SK-N-SH treated with all-trans-retinoic acid at 6 μM for 48 hours (cell line): Measurements from ENCODE around the gene LINS1.

Source experiments
- ATAC-seq: fragments of 200-7000 bp; cut with Tn5 transposase; 3 replicates; pipeline ENCODE4 v1.9.1; 2020; ENCODE audit warnings: mild to moderate bottlenecking, moderate library complexity
- BACH2 ChIP-seq: fragments of 250-450 bp; sonication (Bioruptor Pico); IDR thresholded peaks from 2 replicates; pipeline ENCODE4 v1.9.0; 2021; ENCODE audit warnings: mild to moderate bottlenecking, borderline replicate concordance
- CSDC2 ChIP-seq: fragments of 250-450 bp; sonication (Bioruptor Pico); IDR thresholded peaks from 2 replicates; pipeline ENCODE4 v1.5.0; 2020; ENCODE audit warnings: mild to moderate bottlenecking, moderate library complexity
- ESRRG ChIP-seq: fragments of 250-450 bp; sonication (Bioruptor Pico); IDR thresholded peaks from 2 replicates; pipeline ENCODE4 v1.6.1; 2021; ENCODE audit warnings: mild to moderate bottlenecking
- GLIS3 ChIP-seq: fragments of 250-450 bp; sonication (Bioruptor Pico); IDR thresholded peaks from 2 replicates; pipeline ENCODE4 v1.5.0; 2020; ENCODE audit warnings: mild to moderate bottlenecking, moderate library complexity
- ISL1 ChIP-seq: fragments of 250-450 bp; sonication (Bioruptor Pico); IDR thresholded peaks from 2 replicates; pipeline ENCODE4 v2.1.2; 2022; ENCODE audit warnings: mild to moderate bottlenecking, moderate library complexity
- OSR1 ChIP-seq: fragments of 250-450 bp; sonication (Bioruptor Pico); IDR thresholded peaks from 2 replicates; pipeline ENCODE4 v1.8.0; 2022; ENCODE audit warnings: moderate library complexity, mild to moderate bottlenecking, inconsistent platforms
- POU6F1 ChIP-seq: fragments of 250-450 bp; sonication (Bioruptor Pico); IDR thresholded peaks from 2 replicates; pipeline ENCODE4 v1.8.0; 2021; ENCODE audit warnings: low read depth, mild to moderate bottlenecking, moderate library complexity, borderline replicate concordance
- PPARA ChIP-seq: fragments of 250-450 bp; sonication (Bioruptor Pico); IDR thresholded peaks from 2 replicates; pipeline ENCODE4 v1.5.0; 2020; ENCODE audit warnings: mild to moderate bottlenecking, borderline replicate concordance
- RARB ChIP-seq: fragments of 250-450 bp; sonication (Bioruptor Pico); IDR thresholded peaks from 2 replicates; pipeline ENCODE4 v1.8.0; 2021; ENCODE audit warnings: mild to moderate bottlenecking, moderate library complexity
- TCF4 ChIP-seq: fragments of 250-450 bp; sonication (Bioruptor Pico); IDR thresholded peaks from 2 replicates; pipeline ENCODE4 v1.8.0; 2021; ENCODE audit warnings: mild to moderate bottlenecking, moderate library complexity, borderline replicate concordance
- TOX ChIP-seq: fragments of 250-450 bp; sonication (Bioruptor Pico); IDR thresholded peaks from 2 replicates; pipeline ENCODE4 v1.8.0; 2021; ENCODE audit warnings: mild to moderate bottlenecking, moderate library complexity, borderline replicate concordance
- ZC3H10 ChIP-seq: fragments of 250-450 bp; sonication (Bioruptor Pico); IDR thresholded peaks from 2 replicates; pipeline ENCODE4 v1.5.1; 2021; ENCODE audit warnings: mild to moderate bottlenecking, moderate library complexity
- ZFP3 ChIP-seq: fragments of 250-450 bp; sonication (Bioruptor Pico); IDR thresholded peaks from 2 replicates; pipeline ENCODE4 v1.5.0; 2020; ENCODE audit warnings: mild to moderate bottlenecking, moderate library complexity
- ZFP30 ChIP-seq: fragments of 450-650 bp; formaldehyde crosslinking; IDR thresholded peaks from 2 replicates; pipeline ENCODE4 v1.5.0; 2022; ENCODE audit warnings: mild to moderate bottlenecking, moderate library complexity
- ZNF565 ChIP-seq: fragments of 450-650 bp; formaldehyde crosslinking; conservative IDR thresholded peaks from 2 replicates; pipeline ENCODE4 v1.5.0; 2020; ENCODE audit warnings: low read depth, mild to moderate bottlenecking, moderate library complexity
- ZNF70 ChIP-seq: fragments of 450-650 bp; formaldehyde crosslinking; IDR thresholded peaks from 2 replicates; pipeline ENCODE4 v1.5.0; 2020; ENCODE audit warnings: mild to moderate bottlenecking, moderate library complexity
- TF ChIP-seq, protein P1 (sequence below): fragments of 250-450 bp; sonication (Bioruptor Pico); IDR thresholded peaks from 2 replicates; pipeline ENCODE4 v1.8.0; 2020; ENCODE audit warnings: mild to moderate bottlenecking, moderate library complexity, borderline replicate concordance
- TF ChIP-seq, protein P2 (sequence below): fragments of 250-450 bp; sonication (Bioruptor Pico); IDR thresholded peaks from 2 replicates; pipeline ENCODE4 v1.5.1; 2020; ENCODE audit warnings: low read depth, mild to moderate bottlenecking, moderate library complexity
- TF ChIP-seq, protein P3 (sequence below): fragments of 250-450 bp; sonication (Bioruptor Pico); IDR thresholded peaks from 2 replicates; pipeline ENCODE4 v1.5.0; 2020; ENCODE audit warnings: mild to moderate bottlenecking, moderate library complexity

Gene LINS1

DNA sequence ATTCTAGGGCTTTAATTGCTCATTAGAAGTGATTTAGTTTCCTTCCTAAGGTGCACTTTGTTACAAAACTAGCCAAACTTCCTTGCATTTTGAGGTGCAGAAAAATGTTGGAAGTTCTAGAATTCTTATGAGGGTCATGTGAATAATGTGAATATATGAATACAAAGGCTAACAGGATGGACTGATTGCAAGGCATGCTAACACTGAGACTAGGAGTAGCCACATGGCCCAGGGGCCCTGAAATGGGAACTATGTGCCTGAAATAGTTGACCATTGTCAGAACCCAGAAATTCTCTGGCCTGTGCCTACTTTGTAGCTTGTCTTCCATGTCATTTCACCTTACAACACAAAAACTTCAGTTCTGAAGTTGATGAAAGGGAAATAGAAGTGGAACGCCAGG, 11.2 kb upstream of the LINS1 start:
- TF ChIP-seq TOX (CRISPR knock-in tag) (no peak), BACH2 (CRISPR knock-in tag) (no peak), TCF4 (no peak), ZNF70 (no peak), ZNF565 (CRISPR knock-in tag) (no peak), ISL1 (CRISPR knock-in tag) (no peak), ZFP3 (CRISPR knock-in tag) (no peak), OSR1 (no peak), PPARA (CRISPR knock-in tag) (no peak), RARB (CRISPR knock-in tag) (no peak), CSDC2 (CRISPR knock-in tag) (no peak)
- TF ChIP-seq, protein P1, sequence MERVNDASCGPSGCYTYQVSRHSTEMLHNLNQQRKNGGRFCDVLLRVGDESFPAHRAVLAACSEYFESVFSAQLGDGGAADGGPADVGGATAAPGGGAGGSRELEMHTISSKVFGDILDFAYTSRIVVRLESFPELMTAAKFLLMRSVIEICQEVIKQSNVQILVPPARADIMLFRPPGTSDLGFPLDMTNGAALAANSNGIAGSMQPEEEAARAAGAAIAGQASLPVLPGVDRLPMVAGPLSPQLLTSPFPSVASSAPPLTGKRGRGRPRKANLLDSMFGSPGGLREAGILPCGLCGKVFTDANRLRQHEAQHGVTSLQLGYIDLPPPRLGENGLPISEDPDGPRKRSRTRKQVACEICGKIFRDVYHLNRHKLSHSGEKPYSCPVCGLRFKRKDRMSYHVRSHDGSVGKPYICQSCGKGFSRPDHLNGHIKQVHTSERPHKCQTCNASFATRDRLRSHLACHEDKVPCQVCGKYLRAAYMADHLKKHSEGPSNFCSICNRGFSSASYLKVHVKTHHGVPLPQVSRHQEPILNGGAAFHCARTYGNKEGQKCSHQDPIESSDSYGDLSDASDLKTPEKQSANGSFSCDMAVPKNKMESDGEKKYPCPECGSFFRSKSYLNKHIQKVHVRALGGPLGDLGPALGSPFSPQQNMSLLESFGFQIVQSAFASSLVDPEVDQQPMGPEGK (CRISPR knock-in tag), result no peak
- TF ChIP-seq, protein P2, sequence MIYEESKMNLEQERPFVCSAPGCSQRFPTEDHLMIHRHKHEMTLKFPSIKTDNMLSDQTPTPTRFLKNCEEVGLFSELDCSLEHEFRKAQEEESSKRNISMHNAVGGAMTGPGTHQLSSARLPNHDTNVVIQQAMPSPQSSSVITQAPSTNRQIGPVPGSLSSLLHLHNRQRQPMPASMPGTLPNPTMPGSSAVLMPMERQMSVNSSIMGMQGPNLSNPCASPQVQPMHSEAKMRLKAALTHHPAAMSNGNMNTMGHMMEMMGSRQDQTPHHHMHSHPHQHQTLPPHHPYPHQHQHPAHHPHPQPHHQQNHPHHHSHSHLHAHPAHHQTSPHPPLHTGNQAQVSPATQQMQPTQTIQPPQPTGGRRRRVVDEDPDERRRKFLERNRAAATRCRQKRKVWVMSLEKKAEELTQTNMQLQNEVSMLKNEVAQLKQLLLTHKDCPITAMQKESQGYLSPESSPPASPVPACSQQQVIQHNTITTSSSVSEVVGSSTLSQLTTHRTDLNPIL (CRISPR knock-in tag), result no peak
- TF ChIP-seq, all 23 proteins: peak for 0
- ATAC-seq, result no peak

DNA sequence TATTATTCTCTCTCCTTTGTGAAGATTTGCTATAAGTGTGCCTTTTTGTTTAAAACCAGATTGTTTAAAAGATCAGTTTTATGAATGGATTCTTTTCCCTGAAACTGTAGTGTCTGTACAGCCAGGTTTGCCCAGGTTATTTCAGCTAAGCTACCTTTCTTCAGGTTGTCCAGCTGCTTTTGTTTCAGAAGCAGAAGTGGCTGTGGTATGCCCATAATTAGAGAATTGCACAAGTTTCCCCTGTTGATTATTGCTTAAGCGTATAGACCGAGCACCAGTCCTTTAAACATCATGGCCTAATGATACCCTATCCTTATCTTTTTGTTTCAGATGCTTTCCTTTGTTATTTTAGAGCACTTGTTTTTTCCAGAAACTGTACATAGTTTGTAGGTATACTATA, 10.6 kb upstream of the LINS1 start:
- no peak for ATAC-seq
- TF ChIP-seq TOX (CRISPR knock-in tag) (no peak), TCF4 (no peak), RARB (CRISPR knock-in tag) (no peak), PPARA (CRISPR knock-in tag) (no peak), ESRRG (no peak), GLIS3 (no peak), ISL1 (CRISPR knock-in tag) (no peak), ZFP3 (CRISPR knock-in tag) (no peak)
- TF ChIP-seq, protein P1 (CRISPR knock-in tag), result no peak
- TF ChIP-seq, protein P3, sequence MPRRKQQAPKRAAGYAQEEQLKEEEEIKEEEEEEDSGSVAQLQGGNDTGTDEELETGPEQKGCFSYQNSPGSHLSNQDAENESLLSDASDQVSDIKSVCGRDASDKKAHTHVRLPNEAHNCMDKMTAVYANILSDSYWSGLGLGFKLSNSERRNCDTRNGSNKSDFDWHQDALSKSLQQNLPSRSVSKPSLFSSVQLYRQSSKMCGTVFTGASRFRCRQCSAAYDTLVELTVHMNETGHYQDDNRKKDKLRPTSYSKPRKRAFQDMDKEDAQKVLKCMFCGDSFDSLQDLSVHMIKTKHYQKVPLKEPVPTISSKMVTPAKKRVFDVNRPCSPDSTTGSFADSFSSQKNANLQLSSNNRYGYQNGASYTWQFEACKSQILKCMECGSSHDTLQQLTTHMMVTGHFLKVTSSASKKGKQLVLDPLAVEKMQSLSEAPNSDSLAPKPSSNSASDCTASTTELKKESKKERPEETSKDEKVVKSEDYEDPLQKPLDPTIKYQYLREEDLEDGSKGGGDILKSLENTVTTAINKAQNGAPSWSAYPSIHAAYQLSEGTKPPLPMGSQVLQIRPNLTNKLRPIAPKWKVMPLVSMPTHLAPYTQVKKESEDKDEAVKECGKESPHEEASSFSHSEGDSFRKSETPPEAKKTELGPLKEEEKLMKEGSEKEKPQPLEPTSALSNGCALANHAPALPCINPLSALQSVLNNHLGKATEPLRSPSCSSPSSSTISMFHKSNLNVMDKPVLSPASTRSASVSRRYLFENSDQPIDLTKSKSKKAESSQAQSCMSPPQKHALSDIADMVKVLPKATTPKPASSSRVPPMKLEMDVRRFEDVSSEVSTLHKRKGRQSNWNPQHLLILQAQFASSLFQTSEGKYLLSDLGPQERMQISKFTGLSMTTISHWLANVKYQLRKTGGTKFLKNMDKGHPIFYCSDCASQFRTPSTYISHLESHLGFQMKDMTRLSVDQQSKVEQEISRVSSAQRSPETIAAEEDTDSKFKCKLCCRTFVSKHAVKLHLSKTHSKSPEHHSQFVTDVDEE (CRISPR knock-in tag), result no peak
- TF ChIP-seq, all 23 proteins: peak for 0

DNA sequence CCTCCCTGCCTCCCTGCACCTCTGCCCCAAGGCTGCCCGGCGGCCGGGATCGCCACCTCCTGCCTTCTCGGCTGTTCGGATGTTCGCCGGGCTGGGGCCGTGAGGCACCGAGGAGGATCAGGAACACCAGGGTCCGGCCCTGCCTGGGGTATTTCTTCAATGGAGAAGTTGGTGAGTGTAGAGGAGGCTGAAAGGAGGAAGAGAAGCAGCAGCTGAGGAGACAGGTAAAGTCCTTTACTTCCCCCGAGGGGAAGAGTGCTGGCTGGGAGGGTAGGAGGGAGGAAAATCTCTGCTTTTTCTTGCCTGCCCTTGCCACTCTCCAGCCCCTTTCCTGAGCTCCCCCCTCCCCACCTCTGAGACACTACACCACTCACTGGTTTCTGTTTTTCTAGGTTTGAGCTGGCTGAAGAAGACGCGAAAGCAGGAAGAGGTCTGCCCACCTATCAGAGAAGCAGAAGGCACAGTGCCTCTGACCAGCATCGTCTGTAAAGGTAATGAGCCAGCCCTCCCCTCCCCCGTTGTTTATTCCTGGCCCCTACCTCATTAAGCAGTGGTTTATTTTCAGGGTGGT, 924 bp upstream of the LINS1 start:
- peak; percentile 25 for ATAC-seq
- no peak for TF ChIP-seq PPARA (CRISPR knock-in tag)
- no peak for TF ChIP-seq ZC3H10 (CRISPR knock-in tag)
- no peak for TF ChIP-seq ZNF565 (CRISPR knock-in tag)
- no peak for TF ChIP-seq TOX (CRISPR knock-in tag)
- TF ChIP-seq POU6F1, result no peak
- no peak for TF ChIP-seq TCF4
- no peak for TF ChIP-seq ISL1 (CRISPR knock-in tag)
- no peak for TF ChIP-seq ZFP30 (CRISPR knock-in tag)
- no peak for TF ChIP-seq ZNF70
- TF ChIP-seq, protein P1 (CRISPR knock-in tag), result no peak; the same call in 1 of the 2 replicates
- TF ChIP-seq, protein P3 (CRISPR knock-in tag), result no peak
- no peak for TF ChIP-seq ESRRG
- no peak for TF ChIP-seq RARB (CRISPR knock-in tag)
- TF ChIP-seq, protein P2 (CRISPR knock-in tag), result no peak
- TF ChIP-seq OSR1, result no peak
- no peak for TF ChIP-seq ZFP3 (CRISPR knock-in tag)
